HG03565 (cell line): Measurements from ENCODE around the gene IRF2.
"Not testable (repeated sequence)": the region's sequence is repeated elsewhere in the genome, so short reads cannot be mapped to it uniquely, and the experiment has no call there.

Experiments
- ATAC-seq: cut with Tn5 transposase; IDR thresholded peaks from one replicate; pipeline ENCODE4 v1.9.1; 2021; ENCODE audit warnings: mild to moderate bottlenecking, moderate library complexity; ENCODE audit not compliant: unreplicated experiment

The IRF2 gene

GRCh38 chr4:184395451-184395917 lies 78.9 kb downstream of the IRF2 start:
- ATAC-seq, result peak; percentile 1

GRCh38 chr4:184392748-184393559 lies 81.4 kb downstream of the IRF2 start:
- no peak for ATAC-seq

- ATAC-seq, result no peak
These were observed 82.0 kb downstream of the IRF2 start for GRCh38 chr4:184392316-184392715.

GRCh38 chr4:184389978-184390900 lies 84.1 kb downstream of the IRF2 start:
- ATAC-seq, result no peak

- no peak for ATAC-seq
These were observed 86.2 kb downstream of the IRF2 start for GRCh38 chr4:184388106-184388505.

GRCh38 chr4:184387351-184387750 lies 87.0 kb downstream of the IRF2 start:
- no peak for ATAC-seq

GRCh38 chr4:184386271-184386781 lies 88.0 kb downstream of the IRF2 start:
- no peak for ATAC-seq

GRCh38 chr4:184385705-184386141 lies 88.6 kb downstream of the IRF2 start:
- no peak for ATAC-seq

- no peak for ATAC-seq
These were observed 89.4 kb downstream of the IRF2 start for GRCh38 chr4:184384810-184385557.

- peak; percentile 70 for ATAC-seq
These were observed 90.1 kb downstream of the IRF2 start for GRCh38 chr4:184384056-184384809.

GRCh38 chr4:184383497-184384055 lies 90.8 kb downstream of the IRF2 start:
- ATAC-seq, result no peak

GRCh38 chr4:184382189-184382846 lies 92.0 kb downstream of the IRF2 start:
- ATAC-seq, result peak; percentile 31

- no peak for ATAC-seq
These were observed 93.6 kb downstream of the IRF2 start for GRCh38 chr4:184380707-184381106.

GRCh38 chr4:184380214-184380613 lies 94.1 kb downstream of the IRF2 start:
- ATAC-seq, result not testable (repeated sequence)

GRCh38 chr4:184376923-184377322 lies 97.4 kb downstream of the IRF2 start:
- ATAC-seq, result no peak

GRCh38 chr4:184376126-184376838 lies 98.1 kb downstream of the IRF2 start:
- no peak for ATAC-seq

GRCh38 chr4:184375623-184376022 lies 98.7 kb downstream of the IRF2 start:
- ATAC-seq, result not testable (repeated sequence)

- ATAC-seq, result no peak
These were observed 99.3 kb downstream of the IRF2 start for GRCh38 chr4:184375027-184375426.
